Right lobe of liver (tissue), 6 donors: Measurements from ENCODE around the gene ZNF621. TPM values are rescaled to one million over a fixed set of nuclear protein-coding genes. Genes with fewer than 3 reads are reported as not detected.

Experiments used
- ATAC-seq, 4 donors: fragments of 200-7000 bp; cut with Tn5 transposase; one replicate each; pipeline ENCODE4 v1.9.1; 2020; ENCODE audit warnings: mild to moderate bottlenecking in 4 of 4, moderate library complexity in 4 of 4
- DNase-seq, 3 donors: peaks; one replicate each; pipeline ENCODE4 v3.0.0-alpha.2; 2020
- H3K27ac ChIP-seq, 3 donors: fragments of 200-600 bp; one replicate each; pipeline ENCODE4 v1.8.0; 2022
- H3K27me3 ChIP-seq, 2 donors: fragments of 200-600 bp; one replicate each; pipeline ENCODE4 v1.8.0; 2022
- H3K36me3 ChIP-seq, 4 donors: fragments of 200-600 bp; sonication (generic) in 1 of 4; one replicate each; pipeline versions ENCODE4 v1.5.1 to v1.8.0; 2017 to 2022; ENCODE audit warnings: control low read depth in 1 of 4
- H3K4me1 ChIP-seq, 4 donors: fragments of 200-600 bp; sonication (generic) in 1 of 4; one replicate each; pipeline versions ENCODE4 v1.5.1 to v1.8.0; 2017 to 2022; ENCODE audit warnings: control low read depth in 1 of 4
- H3K4me3 ChIP-seq, 3 donors: fragments of 200-600 bp; one replicate each; pipeline ENCODE4 v1.8.0; 2022
- H3K9me3 ChIP-seq, 4 donors: fragments of 200-600 bp; sonication (generic) in 1 of 4; one replicate each; pipeline versions ENCODE4 v1.5.1 to v1.8.0; 2017 to 2022; ENCODE audit warnings: control low read depth in 1 of 4
- POLR2A ChIP-seq: fragments of 450-650 bp; IDR thresholded peaks from one replicate; pipeline ENCODE4 v1.6.1; 2017; ENCODE audit warnings: antibody characterized with exemption, mild to moderate bottlenecking
- WGBS: methylation state at CpG from one replicate; pipeline ENCODE4 v1.1.6; 2018; ENCODE audit warnings: low coverage, low lambda C conversion rate; ENCODE audit not compliant: insufficient coverage; ENCODE audit errors: missing lambda C conversion rate; 5-methylcytosine and 5-hydroxymethylcytosine counted together
- intact Hi-C, 2 donors: fragments of 100-400 bp; cut with DNase I; formaldehyde crosslinking; loops; one replicate each; pipeline versions ENCODE4 v1.11.2 to v1.14.1; 2022
- small RNA-seq, 2 experiments: library from RNA; depleted of rRNA; stranded (forward); fragments of <200 nt; gene quantifications; one replicate each; pipeline ENCODE3, GENCODE V24; 2016
- total RNA-seq, 6 experiments: library from RNA; depleted of rRNA in 2 of 6; stranded (reverse); fragments of >200 nt in 2 of 6; fragmentation: NEBNext Ultra II Directional in 3 of 6; extraction: Animal tissue kit (Norgen Biotek cat#: 25700) in 3 of 6; gene quantifications; one replicate each; pipeline versions ENCODE4 v1.1.0 to v1.2.4, GENCODE V29; 2016 to 2023
- TF ChIP-seq, protein P1 (sequence below), 4 donors: fragments of 200-600 bp in 3 of 4; fragments of 450-650 bp in 1 of 4; IDR thresholded peaks; one replicate each; pipeline versions ENCODE4 v1.5.1 to v1.8.0; 2016 to 2022; ENCODE audit warnings: antibody characterized with exemption in 4 of 4, mild to moderate bottlenecking in 2 of 4
- donor health status: DM: no; HTN: yes; CAD: no.
- donor health status: DM: no; HTN: no; CAD: no.
- donor health status: DM: no; HTN: no; CAD: no.
- donor health status: DM: no; HTN: yes; CAD: no.
- donor health status: DM: no; HTN: yes; CAD: no.

ZNF621 gene
- total RNA-seq, 6 experiments from 2014 or later, result 4.9 to 11.1 (median 7.8) TPM

DNA sequence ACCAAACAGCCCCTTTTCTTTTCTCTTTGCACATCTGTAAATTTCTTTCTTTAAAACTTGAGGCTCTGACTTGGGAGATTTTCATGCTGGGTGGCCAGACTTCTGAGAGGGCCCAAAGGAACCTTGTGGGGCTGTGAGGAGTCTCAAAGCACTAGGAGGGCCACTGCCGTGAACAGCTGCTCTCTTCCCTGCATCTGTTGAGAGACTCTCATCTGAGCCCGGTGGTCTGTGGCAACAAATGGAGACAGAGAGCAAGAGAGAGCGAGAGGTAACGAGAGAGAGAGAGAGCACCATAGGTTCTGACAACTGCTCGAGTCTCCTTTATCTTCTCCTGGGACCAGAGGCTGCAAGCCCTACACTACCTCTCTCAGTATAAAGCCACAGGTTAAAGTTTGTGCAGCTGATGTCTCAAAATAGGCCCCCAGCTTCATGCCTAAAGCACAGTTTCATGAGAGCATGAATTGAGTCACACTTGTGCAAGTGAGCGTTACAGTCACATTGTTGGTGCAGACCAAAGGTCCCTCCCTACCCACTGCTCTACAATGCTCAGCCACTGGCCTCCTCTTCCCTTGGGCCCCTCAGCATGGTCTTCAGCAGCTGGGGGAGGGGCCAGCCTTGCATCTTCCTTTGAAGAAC, 60.7 kb downstream of the ZNF621 start:
- Histone ChIP-seq H3K4me1 (peaks cover 0 to 22% (median 10%) of the 10 kb centered on the region in 4 donors), H3K36me3 (no peaks in the 10 kb centered on the region), H3K4me3 (no peak overlapping the region), H3K27ac (no peak overlapping the region), H3K27me3 (no peaks in the 10 kb centered on the region), H3K9me3 (no peaks in the 10 kb centered on the region)
- DNase-seq, result no peak
- no peak for ATAC-seq
- TF ChIP-seq POLR2A, result no peak
- TF ChIP-seq, protein P1, sequence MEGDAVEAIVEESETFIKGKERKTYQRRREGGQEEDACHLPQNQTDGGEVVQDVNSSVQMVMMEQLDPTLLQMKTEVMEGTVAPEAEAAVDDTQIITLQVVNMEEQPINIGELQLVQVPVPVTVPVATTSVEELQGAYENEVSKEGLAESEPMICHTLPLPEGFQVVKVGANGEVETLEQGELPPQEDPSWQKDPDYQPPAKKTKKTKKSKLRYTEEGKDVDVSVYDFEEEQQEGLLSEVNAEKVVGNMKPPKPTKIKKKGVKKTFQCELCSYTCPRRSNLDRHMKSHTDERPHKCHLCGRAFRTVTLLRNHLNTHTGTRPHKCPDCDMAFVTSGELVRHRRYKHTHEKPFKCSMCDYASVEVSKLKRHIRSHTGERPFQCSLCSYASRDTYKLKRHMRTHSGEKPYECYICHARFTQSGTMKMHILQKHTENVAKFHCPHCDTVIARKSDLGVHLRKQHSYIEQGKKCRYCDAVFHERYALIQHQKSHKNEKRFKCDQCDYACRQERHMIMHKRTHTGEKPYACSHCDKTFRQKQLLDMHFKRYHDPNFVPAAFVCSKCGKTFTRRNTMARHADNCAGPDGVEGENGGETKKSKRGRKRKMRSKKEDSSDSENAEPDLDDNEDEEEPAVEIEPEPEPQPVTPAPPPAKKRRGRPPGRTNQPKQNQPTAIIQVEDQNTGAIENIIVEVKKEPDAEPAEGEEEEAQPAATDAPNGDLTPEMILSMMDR (IDR thresholded peaks at IDR 0.05), result no peak
- intact Hi-C loops, result no loop called here
- WGBS, result 64% methylated on average over 2 of the region's 6 CpGs

DNA sequence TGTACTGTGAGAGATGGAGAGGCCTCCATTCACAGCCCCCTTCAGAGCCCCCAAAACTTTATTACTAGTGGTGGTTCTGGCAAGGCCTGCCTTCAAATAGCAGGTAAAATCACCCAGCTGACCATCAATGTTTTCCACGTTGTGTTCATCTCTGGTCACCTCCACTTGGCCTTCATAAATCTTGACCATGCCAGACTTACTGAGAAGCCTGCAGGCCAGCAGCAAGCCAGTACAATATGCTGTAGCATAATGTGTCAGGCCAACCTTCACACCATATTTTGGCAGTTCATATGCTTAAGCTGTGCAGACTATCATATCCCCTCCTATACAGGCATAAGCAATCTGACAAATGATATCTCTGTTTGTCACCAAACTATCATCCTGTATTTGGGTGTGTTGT, 62.1 kb downstream of the ZNF621 start:
- WGBS, result 100% methylated on average over 1 of the region's 1 CpG
- peaks cover 0 to 22% (median 10%) of the 10 kb centered on the region in 4 donors for H3K4me1 ChIP-seq
- H3K27me3 ChIP-seq, result no peaks in the 10 kb centered on the region
- TF ChIP-seq, protein P1 (IDR thresholded peaks at IDR 0.05), result no peak
- no peak for TF ChIP-seq POLR2A
- H3K9me3 ChIP-seq, result no peaks in the 10 kb centered on the region
- no peak for ATAC-seq
- DNase-seq, result no peak
- H3K27ac ChIP-seq, result no peak overlapping the region
- H3K4me3 ChIP-seq, result no peak overlapping the region
- H3K36me3 ChIP-seq, result no peaks in the 10 kb centered on the region
- intact Hi-C loops, result no loop called here

DNA sequence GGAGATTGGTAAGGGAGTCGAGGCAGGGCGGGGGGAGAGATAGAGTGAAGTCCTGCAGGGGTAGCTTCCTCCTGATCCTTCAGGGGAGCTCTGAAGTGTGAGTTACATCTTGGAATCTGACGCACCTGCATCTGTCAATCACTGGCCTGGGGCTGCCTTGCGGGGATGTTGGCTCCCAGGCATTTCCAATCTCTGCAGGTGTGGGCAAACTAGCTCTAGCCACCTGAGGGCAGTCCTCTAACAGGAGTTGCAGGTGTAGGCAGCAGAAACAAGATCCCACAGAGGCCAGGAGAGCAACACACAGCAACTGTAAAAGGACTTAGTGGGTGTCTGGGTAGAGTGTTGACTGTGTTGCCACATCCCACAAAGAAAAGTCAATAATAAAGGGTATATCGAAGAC, 63.6 kb downstream of the ZNF621 start:
- Histone ChIP-seq H3K36me3 (no peaks in the 10 kb centered on the region), H3K4me3 (no peak overlapping the region), H3K27me3 (no peaks in the 10 kb centered on the region), H3K9me3 (no peaks in the 10 kb centered on the region), H3K4me1 (peaks cover 0 to 17% (median 8%) of the 10 kb centered on the region in 4 donors), H3K27ac (no peak overlapping the region)
- intact Hi-C loops, result no loop called here
- 76% methylated on average over 3 of the region's 5 CpGs for WGBS
- TF ChIP-seq, protein P1 (IDR thresholded peaks at IDR 0.05), result peak in 1 of 4 donors; percentile 10
- TF ChIP-seq POLR2A, result no peak
- DNase-seq (no peak), ATAC-seq (no peak)

Small RNA genes lying within 50 kb of the gene (small RNA-seq; reads per million reads assigned to genes)
- 0 reads per million in 2 experiments for gene RNU5B-2P

Other genes starting within 250 kb of the ZNF621 start
- gene EIF1B, start 215.3 kb upstream of the ZNF621 start, total RNA-seq, result 10 to 100 TPM; 11.1 to 26.2 (median 20.5) TPM
- not detected for gene ENTPD3, start 137.8 kb upstream of the ZNF621 start, total RNA-seq
- gene RPL14, start 67.6 kb upstream of the ZNF621 start, total RNA-seq, result 100 to 1,000 TPM; 173 to 573 (median 551) TPM
- 1 to 10 TPM; 2.0 to 5.2 (median 4.5) TPM for gene ZNF619, start 47.8 kb upstream of the ZNF621 start, total RNA-seq
- 1 to 10 TPM; 1.1 to 2.3 (median 1.6) TPM for gene ZNF620, start 18.9 kb upstream of the ZNF621 start, total RNA-seq